Measurements from ENCODE around the gene ZPLD1. TPM values are rescaled to one million over a fixed set of nuclear protein-coding genes. Genes with fewer than 3 reads are reported as not detected.

Gene ZPLD1
- total RNA-seq, 1 experiment from 2014 or later = not detected

DNA sequence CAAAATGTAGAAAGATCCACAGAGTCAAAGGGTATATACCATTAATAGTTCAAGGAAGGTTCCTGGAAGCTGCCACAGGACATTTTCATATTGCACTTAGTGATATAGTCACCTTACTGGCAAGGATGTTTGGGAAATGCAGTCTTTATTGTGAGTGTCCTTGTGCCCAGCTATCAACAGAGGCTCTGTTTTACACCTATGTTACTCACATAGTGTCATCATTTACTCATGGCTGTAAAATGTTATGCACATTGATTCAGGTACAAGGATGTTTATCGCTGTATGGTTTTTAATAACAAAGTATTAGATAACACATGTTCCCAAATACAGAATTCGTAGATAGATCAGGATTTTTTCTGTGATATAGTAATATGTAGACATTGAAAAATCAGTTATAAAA is 50.9 kb downstream of the ZPLD1 start:
- Histone ChIP-seq H2BK20ac (ENCODE audit: low read depth, low read length, poor library complexity, severe bottlenecking) (no peak overlapping the region), H3K56ac (ENCODE audit: insufficient read length, low read depth, low read length) (no peak overlapping the region), H3K23me2 (ENCODE audit: insufficient read length, low read depth, low read length, poor library complexity, severe bottlenecking) (no peaks in the 10 kb centered on the region), H3K27ac (ENCODE audit: insufficient read length, low read depth, low read length) (no peak overlapping the region), H3K18ac (ENCODE audit: insufficient read length, low read depth, low read length) (no peak overlapping the region), H4K5ac (ENCODE audit: insufficient read length, low read depth, low read length) (no peak overlapping the region), H2BK5ac (ENCODE audit: insufficient read length, low read length) (no peak overlapping the region), H3K79me2 (ENCODE audit: insufficient read depth, low read length) (no peaks in the 10 kb centered on the region), H4K20me1 (ENCODE audit: control insufficient read depth, insufficient read depth, insufficient read length) (no peaks in the 10 kb centered on the region), H3K4me1 (ENCODE audit: insufficient read depth, low read length) (no peaks in the 10 kb centered on the region), H3K9me3 (ENCODE audit: control insufficient read depth, low read depth, low read length) (no peaks in the 10 kb centered on the region), H3K9ac (ENCODE audit: extremely low read depth, insufficient read length, low read length) (no peak overlapping the region), H2AFZ (ENCODE audit: low read length) (no peak overlapping the region), H2BK15ac (ENCODE audit: low read depth, low read length) (no peak overlapping the region), H3K79me1 (ENCODE audit: insufficient read depth, low read depth, low read length, poor library complexity, severe bottlenecking) (no peaks in the 10 kb centered on the region), H4K8ac (replicated peaks; ENCODE audit: insufficient read length, low read depth, low read length) (no peak overlapping the region), H3K23ac (ENCODE audit: insufficient read length, low read depth, low read length) (no peak overlapping the region), H2BK120ac (ENCODE audit: low read depth, low read length, poor library complexity, severe bottlenecking) (no peak overlapping the region), H3T11ph (ENCODE audit: low read length) (no peak overlapping the region), H3K27me3 (ENCODE audit: insufficient read depth, low read length) (no peaks in the 10 kb centered on the region), H4K91ac (ENCODE audit: insufficient read length, low read depth, low read length) (no peak overlapping the region), H3K4me2 (ENCODE audit: insufficient read depth, insufficient read length, low read length) (no peak overlapping the region), H2AK5ac (ENCODE audit: insufficient read length, low read length) (no peak overlapping the region), H2BK12ac (ENCODE audit: insufficient read length, low read depth, low read length) (no peak overlapping the region), H3K14ac (ENCODE audit: insufficient read depth, low read length) (no peak overlapping the region), H3K4ac (ENCODE audit: low read depth, low read length) (no peak overlapping the region)
- no peak overlapping the region for H3K4me3 Mint-ChIP-seq
- no peaks in the 10 kb centered on the region for H3K27me3 Mint-ChIP-seq (ENCODE audit: low read depth)
- no peak for DNase-seq
- WGBS (ENCODE audit: extremely low coverage, insufficient read length, low lambda C conversion rate) = no CpG with 5 or more reads among the region's 2 CpGs
- H3K4me1 Mint-ChIP-seq = no peaks in the 10 kb centered on the region
- peaks cover 13 to 15% of the 10 kb centered on the region in 2 experiments; a peak in 4 of 5 replicates for H3K9me3 Mint-ChIP-seq
- H3K27ac Mint-ChIP-seq = no peak overlapping the region
- H3K36me3 Mint-ChIP-seq (ENCODE audit: insufficient read depth in 1 of 3, low read depth in 3 of 3) = peaks cover 0 to 13% (median 1%) of the 10 kb centered on the region in 3 experiments; a peak in 3 of 7 replicates
- TF ChIP-seq, protein P1, sequence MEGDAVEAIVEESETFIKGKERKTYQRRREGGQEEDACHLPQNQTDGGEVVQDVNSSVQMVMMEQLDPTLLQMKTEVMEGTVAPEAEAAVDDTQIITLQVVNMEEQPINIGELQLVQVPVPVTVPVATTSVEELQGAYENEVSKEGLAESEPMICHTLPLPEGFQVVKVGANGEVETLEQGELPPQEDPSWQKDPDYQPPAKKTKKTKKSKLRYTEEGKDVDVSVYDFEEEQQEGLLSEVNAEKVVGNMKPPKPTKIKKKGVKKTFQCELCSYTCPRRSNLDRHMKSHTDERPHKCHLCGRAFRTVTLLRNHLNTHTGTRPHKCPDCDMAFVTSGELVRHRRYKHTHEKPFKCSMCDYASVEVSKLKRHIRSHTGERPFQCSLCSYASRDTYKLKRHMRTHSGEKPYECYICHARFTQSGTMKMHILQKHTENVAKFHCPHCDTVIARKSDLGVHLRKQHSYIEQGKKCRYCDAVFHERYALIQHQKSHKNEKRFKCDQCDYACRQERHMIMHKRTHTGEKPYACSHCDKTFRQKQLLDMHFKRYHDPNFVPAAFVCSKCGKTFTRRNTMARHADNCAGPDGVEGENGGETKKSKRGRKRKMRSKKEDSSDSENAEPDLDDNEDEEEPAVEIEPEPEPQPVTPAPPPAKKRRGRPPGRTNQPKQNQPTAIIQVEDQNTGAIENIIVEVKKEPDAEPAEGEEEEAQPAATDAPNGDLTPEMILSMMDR (conservative IDR thresholded peaks at IDR 0.05) = no peak

Measured in H9 (cell line).